NT2/D1 (cell line): Measurements from ENCODE around the gene VWA2.

ENCODE experiments used
- SUZ12 ChIP-seq: IDR thresholded peaks from 2 replicates; pipeline ENCODE4 v1.6.1; 2011; ENCODE audit not compliant: insufficient read length, insufficient read depth; ENCODE audit errors: extremely low read depth
- YY1 ChIP-seq: IDR thresholded peaks from 2 replicates; pipeline ENCODE4 v1.6.1; 2011; ENCODE audit not compliant: insufficient read length, insufficient read depth
- ZNF274 ChIP-seq: IDR thresholded peaks from 2 replicates; pipeline ENCODE4 v1.6.1; 2011; ENCODE audit warnings: mild to moderate bottlenecking, low read depth, low read length

DNA sequence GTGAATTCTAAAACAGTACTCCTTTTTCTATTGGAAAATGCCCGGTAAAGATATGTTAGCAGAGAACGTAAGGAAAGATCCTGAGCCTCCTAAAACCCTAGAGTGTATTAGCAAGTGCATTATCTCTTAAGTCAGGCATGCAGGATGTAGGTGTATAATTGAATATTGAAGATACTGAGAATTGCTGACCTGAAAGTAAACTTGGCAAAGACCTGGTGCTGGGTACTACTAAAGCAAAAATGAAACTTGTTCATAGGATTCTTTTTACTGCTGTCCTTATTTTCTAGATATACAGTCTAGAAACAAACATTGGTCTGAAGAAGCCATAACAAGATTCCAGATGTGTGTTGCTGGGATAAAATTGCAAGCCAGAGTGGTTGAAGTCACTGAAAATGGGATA lies 18.8 kb upstream of the VWA2 start:
- no peak for TF ChIP-seq YY1
- TF ChIP-seq SUZ12 = no peak
- no peak for TF ChIP-seq ZNF274
